Gastroesophageal sphincter (tissue), 3 donors: ENCODE data around the gene MICAL3.
A peak's percentile ranks its signal among the peaks of the same experiment; 100 is the strongest.

ENCODE experiments used
- POLR2A ChIP-seq, 2 donors: fragments of 450-650 bp; IDR thresholded peaks; one replicate each; pipeline ENCODE4 v1.6.1; 2017; ENCODE audit warnings: antibody characterized with exemption in 2 of 2, mild to moderate bottlenecking in 2 of 2, moderate library complexity in 1 of 2
- TF ChIP-seq, protein P1 (sequence below), 4 experiments: fragments of 200-600 bp in 2 of 4; fragments of 450-650 bp in 2 of 4; sonication (generic) in 1 of 4; IDR thresholded peaks; one replicate each; pipeline ENCODE4 v1.5.1; 2017 to 2019; ENCODE audit warnings: antibody characterized with exemption in 4 of 4, mild to moderate bottlenecking in 2 of 4, moderate library complexity in 2 of 4

DNA sequence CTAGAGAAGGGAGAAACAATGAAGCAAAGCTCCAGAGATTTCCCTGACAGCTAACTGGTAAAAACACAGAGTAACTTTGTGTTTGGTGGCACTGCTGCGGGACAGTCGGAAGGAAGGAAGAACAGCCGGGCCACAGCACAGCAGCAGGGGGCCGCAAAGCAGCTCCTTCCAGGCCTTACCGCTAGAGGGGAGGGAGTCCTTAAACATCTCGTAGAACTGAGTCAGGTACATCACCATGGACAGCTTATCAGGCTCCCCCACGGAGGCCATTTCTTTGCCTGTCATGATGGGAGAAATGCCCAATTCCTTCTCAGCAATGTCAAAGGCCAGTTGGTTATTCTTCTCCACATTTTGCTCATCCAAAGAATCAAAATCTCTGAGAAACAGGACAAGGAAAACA is 135.5 kb downstream of the MICAL3 start:
- TF ChIP-seq POLR2A (IDR thresholded peaks at IDR 0.05) = no peak
- TF ChIP-seq, protein P1, sequence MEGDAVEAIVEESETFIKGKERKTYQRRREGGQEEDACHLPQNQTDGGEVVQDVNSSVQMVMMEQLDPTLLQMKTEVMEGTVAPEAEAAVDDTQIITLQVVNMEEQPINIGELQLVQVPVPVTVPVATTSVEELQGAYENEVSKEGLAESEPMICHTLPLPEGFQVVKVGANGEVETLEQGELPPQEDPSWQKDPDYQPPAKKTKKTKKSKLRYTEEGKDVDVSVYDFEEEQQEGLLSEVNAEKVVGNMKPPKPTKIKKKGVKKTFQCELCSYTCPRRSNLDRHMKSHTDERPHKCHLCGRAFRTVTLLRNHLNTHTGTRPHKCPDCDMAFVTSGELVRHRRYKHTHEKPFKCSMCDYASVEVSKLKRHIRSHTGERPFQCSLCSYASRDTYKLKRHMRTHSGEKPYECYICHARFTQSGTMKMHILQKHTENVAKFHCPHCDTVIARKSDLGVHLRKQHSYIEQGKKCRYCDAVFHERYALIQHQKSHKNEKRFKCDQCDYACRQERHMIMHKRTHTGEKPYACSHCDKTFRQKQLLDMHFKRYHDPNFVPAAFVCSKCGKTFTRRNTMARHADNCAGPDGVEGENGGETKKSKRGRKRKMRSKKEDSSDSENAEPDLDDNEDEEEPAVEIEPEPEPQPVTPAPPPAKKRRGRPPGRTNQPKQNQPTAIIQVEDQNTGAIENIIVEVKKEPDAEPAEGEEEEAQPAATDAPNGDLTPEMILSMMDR (IDR thresholded peaks at IDR 0.05) = peak in 2 of 4 experiments; percentile 28 to 42
